Heart left ventricle (tissue), 13 donors: ENCODE results near the gene FASTK.
"Not testable (repeated sequence)": the region's sequence is repeated elsewhere in the genome, so short reads cannot be mapped to it uniquely, and the experiment has no call there.

ENCODE experiments used
- POLR2A ChIP-seq, 2 donors: fragments of 450-650 bp; IDR thresholded peaks; one replicate each; pipeline ENCODE4 v1.6.1; 2017; ENCODE audit warnings: antibody characterized with exemption in 2 of 2, mild to moderate bottlenecking in 2 of 2, moderate library complexity in 2 of 2
- TF ChIP-seq, protein P1 (sequence below), 12 donors: fragments of 200-600 bp; sonication (generic) in 4 of 12; IDR thresholded peaks; one replicate each; pipeline versions ENCODE4 v1.5.0 to v1.8.0; 2018 to 2022; ENCODE audit warnings: antibody characterized with exemption in 12 of 12, mild to moderate bottlenecking in 5 of 12
- donor health status: ischemic (EF 13 %, LVEDD 7.1; RV severe dilation, severe dysfunction).
- donor health status: DM: no; HTN: yes; CAD: no.
- donor health status: DM: no; HTN: no; CAD: no.
- donor health status: ischemic (EF 25% LVEDD 6.9; RV normal size, moderate dysfunction).
- donor health status: ischemic (EF 25% LVEDD 5.7; RV mildly dilated, moderate dysfunction).
- donor health status: ischemic (EF 35%, LVEDD 5.7; RV mildly dilated, moderate dysfunction).
- donor health status: nonischemic (EF 11% LVEDD 7.7; RV severe dilation, severe dysfunction).
- donor health status: DM: yes; HTN: yes; CAD: no.
- donor health status: PGD.
- donor health status: ischemic (EF 29% LVEDD 5.4; RV normal size, mild dysfunction).
- donor health status: nonischemic (EF 23%, LVEDD 6.1; RV moderate dilation, normal function).

DNA sequence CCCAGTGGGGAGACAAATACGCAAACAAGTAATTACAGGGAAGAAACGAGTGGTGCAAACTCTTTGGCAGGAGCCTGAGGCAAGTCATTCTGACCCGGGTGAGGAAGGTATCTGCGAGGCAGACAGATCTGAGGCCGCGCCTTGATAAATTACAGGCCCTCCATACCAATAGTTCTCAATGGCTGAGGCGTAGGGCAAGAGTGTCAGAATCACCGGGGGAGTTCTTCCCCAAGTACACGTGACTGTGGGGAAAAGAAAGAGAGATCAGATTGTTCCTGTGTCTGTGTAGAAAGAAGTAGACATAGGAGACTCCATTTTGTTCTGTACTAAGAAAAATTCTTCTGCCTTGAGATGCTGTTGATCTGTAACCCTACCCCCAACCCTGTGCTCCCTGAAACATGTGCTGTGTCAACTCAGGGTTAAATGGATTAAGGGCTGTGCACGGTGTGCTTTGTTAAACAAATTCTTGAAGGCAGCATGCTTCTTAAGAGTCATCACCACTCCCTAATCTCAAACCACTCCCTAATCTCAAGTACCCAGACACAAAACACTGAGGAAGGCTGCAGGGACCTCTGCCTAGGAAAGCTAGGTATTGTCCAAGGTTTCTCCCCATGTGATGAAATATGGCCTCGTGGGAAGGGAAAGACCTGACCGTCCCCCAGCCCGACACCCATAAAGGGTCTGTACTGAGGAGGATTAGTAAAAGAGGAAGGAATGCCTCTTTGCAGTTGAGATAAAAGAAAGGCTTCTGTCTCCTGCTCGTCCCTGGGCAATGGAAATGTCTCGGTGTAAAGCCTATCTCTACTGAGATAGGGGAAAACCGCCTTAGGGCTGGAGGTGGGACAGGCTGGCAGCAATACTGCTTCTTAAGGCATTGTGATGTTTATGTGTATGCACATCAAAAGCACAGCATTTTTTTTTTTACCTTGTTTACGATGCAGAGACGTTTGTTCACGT, 53.6 kb downstream of the FASTK start:
- TF ChIP-seq, protein P1, sequence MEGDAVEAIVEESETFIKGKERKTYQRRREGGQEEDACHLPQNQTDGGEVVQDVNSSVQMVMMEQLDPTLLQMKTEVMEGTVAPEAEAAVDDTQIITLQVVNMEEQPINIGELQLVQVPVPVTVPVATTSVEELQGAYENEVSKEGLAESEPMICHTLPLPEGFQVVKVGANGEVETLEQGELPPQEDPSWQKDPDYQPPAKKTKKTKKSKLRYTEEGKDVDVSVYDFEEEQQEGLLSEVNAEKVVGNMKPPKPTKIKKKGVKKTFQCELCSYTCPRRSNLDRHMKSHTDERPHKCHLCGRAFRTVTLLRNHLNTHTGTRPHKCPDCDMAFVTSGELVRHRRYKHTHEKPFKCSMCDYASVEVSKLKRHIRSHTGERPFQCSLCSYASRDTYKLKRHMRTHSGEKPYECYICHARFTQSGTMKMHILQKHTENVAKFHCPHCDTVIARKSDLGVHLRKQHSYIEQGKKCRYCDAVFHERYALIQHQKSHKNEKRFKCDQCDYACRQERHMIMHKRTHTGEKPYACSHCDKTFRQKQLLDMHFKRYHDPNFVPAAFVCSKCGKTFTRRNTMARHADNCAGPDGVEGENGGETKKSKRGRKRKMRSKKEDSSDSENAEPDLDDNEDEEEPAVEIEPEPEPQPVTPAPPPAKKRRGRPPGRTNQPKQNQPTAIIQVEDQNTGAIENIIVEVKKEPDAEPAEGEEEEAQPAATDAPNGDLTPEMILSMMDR (IDR thresholded peaks at IDR 0.05) = not testable (repeated sequence)
- TF ChIP-seq POLR2A (IDR thresholded peaks at IDR 0.05) = not testable (repeated sequence)
